Measurements from ENCODE around the gene CCDC85A.

CCDC85A gene

DNA sequence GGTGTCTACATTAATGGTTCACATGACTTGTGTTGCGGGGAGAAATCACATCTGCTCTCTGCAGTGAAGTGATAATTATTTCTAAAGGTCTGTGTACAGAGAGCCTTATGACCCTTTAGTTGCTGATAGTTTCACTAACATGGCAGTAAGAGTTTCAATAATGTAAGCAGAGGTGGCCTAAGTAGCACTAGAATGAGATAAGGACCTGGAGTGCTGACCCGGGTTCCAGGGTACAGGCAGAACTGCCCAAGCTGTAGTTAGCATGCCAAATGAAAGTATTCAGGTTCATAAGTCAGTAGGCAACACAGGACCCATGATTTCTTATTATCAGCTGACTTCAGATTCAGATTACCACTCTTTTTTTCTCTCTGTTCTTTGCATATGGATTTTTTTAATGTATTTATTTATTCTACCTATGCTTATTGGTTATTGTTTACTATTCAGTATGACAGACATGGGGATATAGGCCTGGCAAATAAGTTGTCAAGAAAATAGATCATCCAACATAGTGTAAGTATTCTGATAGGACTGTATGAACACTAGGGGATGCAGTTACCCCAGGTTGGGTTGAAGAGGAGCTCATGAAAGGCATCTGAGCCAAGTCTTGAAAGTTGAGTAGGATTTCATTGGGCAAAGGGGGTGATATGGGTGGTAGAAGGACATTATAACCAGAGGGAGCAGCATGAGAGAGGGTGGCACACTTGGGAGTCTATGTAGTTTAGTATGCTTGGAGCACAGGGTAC lies 105.2 kb downstream of the CCDC85A start:
- in situ Hi-C loops (cut with MboI; ENCODE audit: low sequenced_read_pairs): no loop called here

DNA sequence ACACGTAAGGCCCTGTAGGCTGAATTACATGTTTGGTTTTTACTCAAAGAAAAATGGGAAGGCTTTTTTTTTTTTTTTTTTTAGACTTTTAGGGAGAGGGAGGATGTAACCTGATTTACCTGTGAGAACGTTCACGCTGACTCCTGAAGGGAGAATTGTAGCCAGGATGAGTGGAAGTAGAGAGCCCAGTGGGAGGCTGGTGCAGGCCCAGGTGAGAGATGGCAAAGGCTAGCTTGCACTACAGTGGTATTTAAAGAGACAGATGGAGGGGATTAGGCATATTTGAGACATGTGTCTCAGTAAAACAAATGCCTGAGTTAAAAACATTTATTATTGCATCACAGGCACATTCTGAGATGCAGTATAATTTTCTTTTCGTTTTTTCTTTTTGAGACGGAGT lies 107.9 kb downstream of the CCDC85A start:
- in situ Hi-C loops (cut with MboI; ENCODE audit: low sequenced_read_pairs): no loop called here

DNA sequence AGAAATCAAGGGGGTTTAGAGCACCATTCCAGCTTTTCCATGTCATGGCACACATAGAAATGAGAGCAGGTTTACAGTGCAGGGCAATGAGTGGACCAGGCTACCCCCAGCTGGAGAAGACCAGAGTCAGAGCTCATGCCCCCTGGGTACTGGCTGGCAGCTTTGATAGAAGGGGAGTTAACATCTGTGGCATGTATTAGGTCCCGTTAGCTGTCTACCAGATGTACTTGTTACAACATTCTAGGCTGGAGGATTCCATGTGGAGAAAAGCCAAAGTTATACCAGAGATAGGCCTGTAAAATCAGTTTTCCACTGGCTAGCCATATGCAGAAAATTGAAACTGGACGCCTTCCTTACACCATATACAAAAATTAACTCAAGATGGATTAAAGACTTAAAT lies 109.2 kb downstream of the CCDC85A start:
- in situ Hi-C loops (cut with MboI; ENCODE audit: low sequenced_read_pairs): no loop called here

DNA sequence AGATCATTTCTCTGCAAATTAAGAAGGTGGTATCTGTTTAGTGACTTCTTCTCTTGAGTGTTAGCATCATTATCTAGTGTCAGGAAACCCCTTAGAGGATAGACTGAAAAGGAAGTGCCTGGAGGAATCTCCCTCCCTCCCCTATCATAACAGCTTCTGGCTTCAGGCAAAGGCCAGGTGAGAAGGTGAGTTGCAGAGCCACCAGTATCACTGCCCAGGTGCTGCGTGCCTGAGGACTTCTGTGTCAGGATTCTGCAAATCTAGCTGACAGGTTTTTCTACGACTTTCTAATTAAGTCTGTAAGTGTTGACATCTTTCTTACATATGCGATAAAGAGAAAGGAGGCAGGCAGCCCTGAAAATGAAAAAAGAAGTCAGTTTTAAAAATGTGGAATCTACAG lies 111.9 kb downstream of the CCDC85A start:
- in situ Hi-C loops (cut with MboI; ENCODE audit: low sequenced_read_pairs): no loop called here

DNA sequence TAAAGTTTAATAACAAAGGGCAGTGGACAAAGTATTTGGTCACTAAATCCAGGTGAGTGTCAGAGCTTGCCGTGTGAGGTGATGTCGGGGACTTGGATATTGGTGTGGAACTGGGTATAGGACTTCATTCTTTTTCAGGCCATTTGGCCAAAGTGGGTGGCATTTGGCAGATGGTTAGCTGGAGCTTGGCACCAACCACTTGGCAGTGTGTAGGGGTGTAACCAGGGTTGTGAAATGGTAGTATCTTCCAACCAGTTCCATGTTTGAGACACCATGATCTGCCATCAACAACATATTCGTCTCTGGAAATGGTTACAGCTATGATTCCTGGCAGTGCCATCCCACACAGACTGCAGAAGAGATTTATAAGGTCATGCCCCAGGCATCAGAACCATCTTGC lies 113.9 kb downstream of the CCDC85A start:
- in situ Hi-C loops (cut with MboI; ENCODE audit: low sequenced_read_pairs): no loop called here

DNA sequence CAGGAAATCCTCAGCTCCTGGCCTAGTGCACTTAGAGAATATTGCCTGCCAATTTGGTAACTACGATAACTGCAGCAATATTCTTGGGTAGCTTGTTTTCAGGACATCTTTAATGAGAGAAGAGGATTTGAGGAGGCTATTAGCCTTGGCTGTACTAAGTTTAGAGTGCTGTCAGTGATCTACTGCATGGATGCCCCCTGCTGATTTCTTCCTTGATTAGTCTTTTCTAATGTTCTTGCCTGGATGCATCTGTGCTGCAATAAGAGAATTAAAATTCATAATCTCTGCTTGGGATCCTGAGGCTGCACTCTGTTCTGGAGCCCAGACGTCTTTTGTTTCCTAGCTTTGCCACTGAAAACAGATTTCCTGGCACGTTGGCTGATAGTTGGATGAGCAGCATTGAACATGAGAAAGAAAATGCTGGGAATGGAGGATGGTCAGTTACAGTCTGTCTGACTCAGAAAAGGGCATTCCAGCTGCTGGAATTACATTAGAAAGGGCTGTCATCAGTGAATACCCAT lies 115.4 kb downstream of the CCDC85A start:
- in situ Hi-C loops (cut with MboI; ENCODE audit: low sequenced_read_pairs): no loop called here

DNA sequence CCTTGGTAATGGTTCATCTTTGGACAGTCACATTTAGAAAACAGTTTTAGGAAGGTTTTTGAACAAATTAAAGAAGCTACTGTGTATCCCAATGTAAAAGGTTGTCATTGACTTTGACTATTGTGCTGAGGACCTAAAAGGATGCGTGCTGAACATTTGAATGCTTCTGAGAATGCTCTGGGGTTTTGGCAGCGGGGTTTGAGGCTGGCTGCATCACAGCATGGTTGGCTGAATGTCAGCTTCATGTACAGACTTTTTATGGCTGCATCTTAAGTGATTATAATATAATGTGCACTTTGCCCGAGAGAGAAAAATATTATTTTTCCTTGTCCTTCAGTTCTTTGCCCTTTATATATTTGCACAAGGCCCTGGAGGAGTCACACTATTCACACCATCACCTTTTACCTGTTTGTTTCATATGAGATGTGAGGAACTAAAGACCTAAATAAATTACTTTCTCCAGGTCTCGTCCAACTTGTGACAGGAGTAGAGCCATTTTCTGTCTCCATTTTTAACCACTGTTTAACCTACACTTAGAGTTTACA lies 125.9 kb downstream of the CCDC85A start:
- in situ Hi-C loops (cut with MboI; ENCODE audit: low sequenced_read_pairs): no loop called here

DNA sequence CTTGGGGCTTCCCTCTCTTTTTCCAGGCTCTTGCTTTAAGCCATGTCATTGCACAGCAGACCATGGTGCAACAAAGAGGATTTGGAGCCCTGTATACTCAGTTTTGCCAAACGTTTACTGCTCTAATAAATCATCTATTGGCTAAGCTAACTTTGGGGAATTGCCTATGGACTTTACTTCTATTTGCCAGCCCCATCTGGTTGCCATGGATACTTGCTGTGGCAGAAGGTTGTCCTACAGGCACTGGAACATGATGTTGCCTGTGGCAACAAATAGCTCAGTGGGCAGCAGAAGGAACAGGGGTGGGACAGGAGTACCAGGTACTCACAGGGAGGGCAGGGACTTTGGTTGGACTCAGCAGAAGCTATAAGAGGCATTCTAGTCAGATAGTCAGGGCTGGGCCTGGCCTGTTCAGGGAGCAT lies 129.7 kb downstream of the CCDC85A start:
- in situ Hi-C loops (cut with MboI; ENCODE audit: low sequenced_read_pairs): no loop called here

DNA sequence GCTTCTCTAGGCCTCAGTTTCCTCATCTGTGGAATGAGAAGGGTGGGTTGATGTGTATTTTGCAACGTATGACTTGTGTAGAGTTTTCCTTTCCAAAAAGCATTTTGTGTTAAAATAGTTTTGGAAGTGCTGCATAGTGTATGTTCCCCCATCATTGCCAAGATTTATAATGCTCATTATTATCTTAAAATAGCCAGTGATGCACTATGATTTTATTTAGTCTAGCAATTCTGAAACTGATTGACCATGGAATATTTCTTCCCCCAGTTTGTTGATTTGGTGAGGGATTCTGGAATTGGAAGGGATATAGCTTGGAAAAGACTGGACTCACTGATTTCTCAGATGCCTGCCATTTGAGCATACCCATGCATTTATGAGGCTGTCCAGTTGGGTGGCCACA lies 130.6 kb downstream of the CCDC85A start:
- in situ Hi-C loops (cut with MboI; ENCODE audit: low sequenced_read_pairs): no loop called here

DNA sequence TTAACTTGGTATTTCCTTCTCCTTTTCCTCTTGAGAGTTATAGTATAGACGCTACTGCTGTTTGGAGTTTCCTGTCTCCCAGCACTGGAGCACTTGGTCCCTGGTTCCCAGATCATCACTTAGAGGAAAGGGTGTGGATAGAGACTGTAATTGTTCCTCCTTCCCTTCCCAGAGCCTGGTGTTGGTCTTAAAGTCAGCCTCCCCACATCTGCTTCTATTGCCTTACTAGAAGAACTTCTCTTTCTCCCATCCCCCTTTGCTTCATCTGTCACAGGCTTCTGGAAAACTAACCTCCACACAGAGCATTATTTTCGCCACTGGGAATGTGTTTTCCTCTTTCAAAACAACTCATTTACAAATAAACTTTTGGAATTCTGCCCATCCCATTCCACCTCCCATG lies 131.0 kb downstream of the CCDC85A start:
- in situ Hi-C loops (cut with MboI; ENCODE audit: low sequenced_read_pairs): no loop called here

DNA sequence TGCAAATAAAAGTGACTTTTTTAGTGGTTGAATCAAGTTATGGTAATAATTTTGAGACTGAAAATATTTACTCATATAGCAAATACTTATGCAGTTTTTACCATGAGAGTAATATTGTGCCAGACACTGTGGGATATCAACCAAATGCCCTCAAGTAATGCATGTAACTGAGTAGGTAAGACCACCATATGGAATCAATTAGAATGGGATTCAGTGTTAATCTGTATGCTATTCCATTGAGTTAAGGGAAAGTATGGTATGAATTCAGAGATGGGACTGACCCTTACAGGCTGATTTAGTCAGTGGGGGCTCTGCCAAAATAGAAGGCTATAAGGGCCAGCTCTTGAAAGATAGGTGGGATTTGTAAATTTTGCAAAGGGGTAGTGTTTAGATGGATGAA lies 131.6 kb downstream of the CCDC85A start:
- in situ Hi-C loops (cut with MboI; ENCODE audit: low sequenced_read_pairs): no loop called here

DNA sequence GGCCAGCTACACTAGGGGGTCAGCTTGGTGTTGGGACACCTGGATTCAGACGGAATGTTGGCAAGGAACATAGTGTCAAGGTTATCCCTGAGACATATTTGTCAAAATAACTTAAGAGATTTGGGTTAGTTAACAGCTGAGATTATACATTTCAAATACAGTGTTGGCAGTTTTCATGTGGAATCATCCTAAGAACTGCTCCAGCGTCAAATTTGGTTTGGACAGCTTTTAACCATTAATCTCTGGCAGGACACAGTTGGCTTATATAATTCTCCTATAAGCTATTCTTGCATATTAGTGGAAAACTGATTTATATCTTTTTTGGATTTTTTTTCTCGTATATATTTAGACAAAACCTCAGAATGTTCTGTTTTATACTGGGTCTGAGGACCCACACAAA lies 132.2 kb downstream of the CCDC85A start:
- in situ Hi-C loops (cut with MboI; ENCODE audit: low sequenced_read_pairs): no loop called here

DNA sequence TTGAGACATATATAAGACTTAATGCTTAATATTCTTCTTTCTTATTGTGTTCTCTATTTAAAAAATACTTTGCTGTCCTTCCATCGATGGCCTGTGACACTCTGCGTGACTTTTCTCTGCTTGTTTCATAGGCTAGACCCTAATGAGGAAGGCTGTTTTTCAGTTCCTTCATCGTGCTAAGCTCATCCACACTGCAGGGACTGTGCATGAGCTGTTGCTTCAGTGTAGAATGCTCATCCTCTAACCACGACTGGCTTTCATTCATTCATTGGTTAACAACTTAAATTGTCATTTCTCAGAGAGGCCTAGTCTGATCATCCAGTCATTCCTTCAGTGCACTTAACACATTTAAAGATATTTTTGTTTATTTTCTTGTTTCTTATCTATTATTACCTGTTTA lies 134.4 kb downstream of the CCDC85A start:
- in situ Hi-C loops (cut with MboI; ENCODE audit: low sequenced_read_pairs): no loop called here

DNA sequence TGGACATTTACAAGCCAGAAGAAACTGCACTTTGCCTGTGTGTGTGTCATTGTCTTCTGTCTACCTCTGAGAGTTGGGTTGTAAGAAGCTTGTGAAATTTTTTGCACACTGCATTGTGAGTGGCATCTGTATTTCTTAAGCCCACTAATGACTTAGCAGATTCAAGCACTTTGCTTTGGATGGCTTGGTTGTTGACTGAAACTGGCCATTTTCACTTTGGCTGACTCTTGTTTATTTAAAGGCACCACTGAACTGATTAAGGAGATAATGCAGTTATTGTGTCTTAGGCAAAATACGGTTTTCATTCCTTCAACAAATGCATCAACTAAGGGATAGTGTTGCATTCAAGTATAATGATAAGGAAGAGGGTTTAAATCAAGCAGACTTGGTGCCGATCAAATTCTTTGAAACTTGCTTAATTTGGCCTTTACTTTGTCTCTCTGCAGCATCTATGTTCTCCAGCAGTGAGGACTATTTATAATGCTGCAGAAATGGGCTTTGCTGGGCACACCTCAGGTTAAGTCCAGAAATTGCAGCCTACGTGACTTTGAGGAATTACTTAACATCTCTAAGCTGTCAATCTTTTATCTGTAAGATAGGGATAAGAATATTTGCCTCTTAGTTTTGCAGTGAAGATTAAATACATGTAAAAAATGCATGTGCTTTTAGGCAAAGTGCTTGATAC lies 142.0 kb downstream of the CCDC85A start:
- in situ Hi-C loops (cut with MboI; ENCODE audit: low sequenced_read_pairs): no loop called here

DNA sequence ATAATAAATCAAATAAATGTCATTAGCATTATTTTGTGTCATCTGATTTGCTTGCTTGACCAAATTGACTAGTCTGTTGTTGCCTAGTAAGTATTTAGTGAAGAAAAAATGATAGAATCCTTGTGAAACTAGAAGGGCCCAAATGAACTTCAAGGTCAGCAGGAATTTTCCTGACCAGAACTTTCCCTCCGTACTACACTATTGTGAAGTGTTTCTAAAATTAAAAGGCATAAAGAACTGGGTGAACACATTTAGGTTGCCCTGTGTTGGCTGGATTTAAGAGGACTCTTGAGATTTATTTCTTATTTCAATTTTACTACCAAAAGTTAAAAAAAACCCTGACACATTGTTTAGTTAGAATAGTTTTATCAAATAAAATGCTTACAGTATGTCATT lies 142.6 kb downstream of the CCDC85A start:
- in situ Hi-C loops (cut with MboI; ENCODE audit: low sequenced_read_pairs): no loop called here

DNA sequence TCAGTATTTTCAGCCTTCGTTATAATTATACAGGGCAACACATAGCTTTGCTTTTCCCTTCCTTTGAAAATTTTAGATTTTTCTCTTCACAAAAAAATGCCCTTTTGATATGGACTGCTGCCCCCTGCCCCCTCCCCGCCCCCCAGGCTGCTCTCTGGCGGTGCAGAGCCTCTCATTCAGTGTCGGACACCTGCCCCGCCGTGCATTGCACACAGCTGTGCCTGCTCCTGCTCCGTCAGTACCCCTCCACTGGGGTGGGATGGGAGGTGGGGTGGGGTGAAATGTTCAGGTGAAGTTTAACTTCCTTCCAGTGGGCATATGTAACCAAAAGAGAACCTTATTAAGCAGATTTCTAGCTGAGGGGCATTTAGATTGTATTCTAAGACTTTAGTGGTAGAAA lies 148.0 kb downstream of the CCDC85A start:
- in situ Hi-C loops (cut with MboI; ENCODE audit: low sequenced_read_pairs): no loop called here

DNA sequence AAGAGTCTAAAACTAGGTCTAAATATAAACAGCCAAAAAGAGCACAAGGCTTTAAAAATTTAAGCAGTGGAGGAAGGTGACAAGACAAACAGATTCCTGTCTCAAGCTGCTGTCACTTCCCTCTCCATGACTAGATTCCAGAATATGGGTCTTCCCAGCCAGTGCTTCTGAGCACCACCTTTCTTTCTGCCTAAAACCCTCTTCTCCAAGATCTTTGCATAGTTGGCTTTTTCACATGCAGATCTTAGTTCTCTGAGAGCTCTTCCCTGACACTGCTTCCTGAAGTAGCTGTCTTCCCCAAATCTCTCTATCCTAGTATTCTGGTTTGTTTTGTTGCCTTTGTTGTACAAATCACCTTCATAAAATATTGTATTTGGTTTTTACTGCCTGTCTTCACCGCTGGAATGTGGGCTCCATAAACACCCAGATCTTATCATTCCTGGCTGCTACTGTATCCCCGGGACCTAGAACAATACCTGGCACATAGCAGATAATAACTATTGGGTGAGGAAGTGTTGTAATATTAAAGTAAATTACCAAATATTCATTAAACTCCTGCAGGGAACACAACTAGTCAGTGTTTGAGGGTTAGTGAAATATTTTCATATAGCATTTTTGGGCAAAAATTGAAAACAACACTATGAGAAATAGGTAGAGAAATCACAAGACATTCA lies 150.2 kb downstream of the CCDC85A start:
- in situ Hi-C loops (cut with MboI; ENCODE audit: low sequenced_read_pairs): no loop called here

DNA sequence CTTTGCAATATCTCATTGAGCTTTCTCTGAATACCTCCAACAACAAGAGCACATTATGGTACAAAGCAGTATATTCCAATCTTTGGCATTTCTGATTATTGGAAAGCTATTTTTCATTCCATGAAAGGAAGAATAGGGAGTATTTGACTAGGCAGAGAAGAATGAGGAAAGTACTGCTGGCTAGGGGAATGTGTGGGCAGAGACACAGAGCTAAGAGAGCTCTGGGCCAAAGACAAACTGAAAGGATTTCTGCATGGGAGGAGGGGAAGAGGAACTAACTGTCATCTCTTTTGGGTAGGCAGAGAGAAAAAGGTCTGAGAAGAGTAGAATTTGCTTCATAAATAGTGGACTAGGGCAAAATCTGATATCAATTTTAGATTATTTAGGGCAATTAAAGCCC lies 150.8 kb downstream of the CCDC85A start:
- in situ Hi-C loops (cut with MboI; ENCODE audit: low sequenced_read_pairs): no loop called here

DNA sequence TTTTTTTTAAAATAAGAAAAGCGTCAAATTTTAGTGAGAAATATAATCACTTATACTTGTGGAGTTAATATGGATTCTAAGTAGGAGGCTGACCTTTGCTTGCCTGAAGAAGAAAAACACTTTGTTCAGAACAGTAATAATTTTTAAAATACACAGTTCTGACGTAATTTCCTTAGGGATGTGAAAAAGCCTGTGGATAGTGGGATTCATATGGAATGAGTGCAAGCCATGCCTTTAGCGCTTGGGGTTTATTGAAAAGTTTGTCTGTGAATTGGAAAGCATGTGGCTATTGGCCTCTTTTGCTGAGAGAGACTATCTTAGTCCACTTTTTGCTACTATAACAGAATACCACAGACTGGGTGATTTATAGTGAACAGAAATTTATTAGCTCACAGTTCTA lies 151.3 kb downstream of the CCDC85A start:
- in situ Hi-C loops (cut with MboI; ENCODE audit: low sequenced_read_pairs): no loop called here

DNA sequence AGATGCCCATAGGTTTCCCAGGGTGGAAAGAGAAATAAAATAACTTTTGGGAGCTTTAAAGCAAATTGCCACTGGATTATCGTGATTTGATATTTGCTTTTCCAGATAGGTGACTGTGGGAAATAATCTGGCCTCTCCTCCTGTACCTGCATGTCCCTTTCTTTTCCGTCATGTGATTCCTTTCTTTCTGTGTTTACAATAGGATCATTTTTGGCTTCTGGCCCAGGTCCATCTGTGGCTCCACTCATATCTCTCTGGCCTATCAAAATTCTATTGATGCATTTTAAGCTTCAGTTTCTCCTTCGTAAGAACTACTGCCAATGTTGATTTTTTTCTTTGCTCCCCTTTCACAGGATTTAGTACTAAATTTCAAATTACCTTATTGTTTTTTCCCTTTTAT lies 153.6 kb downstream of the CCDC85A start:
- in situ Hi-C loops (cut with MboI; ENCODE audit: low sequenced_read_pairs): no loop called here

DNA sequence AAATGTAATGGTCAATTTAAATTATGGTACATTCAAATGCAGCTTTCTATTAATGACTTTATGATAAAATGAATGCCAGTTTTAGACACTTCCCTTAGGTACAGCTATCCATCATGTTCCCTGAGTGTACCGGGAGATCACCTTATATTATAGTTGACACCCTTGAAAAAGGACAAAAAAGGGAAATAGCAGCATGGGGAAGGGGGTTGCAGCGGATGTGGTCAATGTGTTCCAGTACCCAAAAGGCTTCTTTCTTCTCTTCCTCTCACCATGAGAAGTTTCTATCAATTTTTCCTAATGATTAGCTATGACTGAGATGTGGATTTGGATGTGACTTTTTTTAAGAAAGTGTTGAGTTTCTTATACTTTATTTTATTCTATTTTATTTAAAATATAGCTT lies 154.4 kb downstream of the CCDC85A start:
- in situ Hi-C loops (cut with MboI; ENCODE audit: low sequenced_read_pairs): no loop called here

DNA sequence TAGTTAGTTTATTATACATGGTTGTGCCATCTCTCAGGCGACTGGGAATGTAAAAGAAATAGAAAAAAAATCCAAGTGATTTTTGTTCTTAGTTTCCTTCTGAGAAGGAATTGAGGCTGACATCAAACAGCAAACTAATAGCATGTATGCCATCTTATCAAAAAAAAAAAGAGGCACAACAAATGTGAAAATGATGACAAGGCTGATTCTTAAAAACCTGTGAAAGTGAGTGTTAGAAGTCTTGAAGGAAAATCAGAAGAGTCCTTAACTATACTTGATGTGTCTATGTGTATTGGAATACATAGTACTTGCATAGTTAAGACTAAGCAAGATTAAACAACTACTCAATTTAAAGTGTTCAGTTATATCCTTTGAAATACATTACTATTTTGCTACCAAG lies 161.0 kb downstream of the CCDC85A start:
- in situ Hi-C loops (cut with MboI; ENCODE audit: low sequenced_read_pairs): no loop called here

Data from HL-60/S4 (cell line).